GM21723 (cell line): Measurements from ENCODE around the gene GALT.

Experiments used
- ATAC-seq: cut with Tn5 transposase; IDR thresholded peaks from one replicate; pipeline ENCODE4 v1.9.1; 2021; ENCODE audit warnings: mild to moderate bottlenecking, moderate library complexity; ENCODE audit not compliant: unreplicated experiment

GALT gene

GRCh38 chr9:34675869-34676268, 29.4 kb downstream of the GALT start:
- ATAC-seq = no peak

- no peak for ATAC-seq
Measured at GRCh38 chr9:34684145-34684544, 37.7 kb downstream of the GALT start.

- ATAC-seq = no peak
Measured at GRCh38 chr9:34684816-34685215, 38.3 kb downstream of the GALT start.

- ATAC-seq = no peak
Measured at GRCh38 chr9:34685591-34685990, 39.1 kb downstream of the GALT start.

GRCh38 chr9:34686231-34686630, 39.8 kb downstream of the GALT start:
- ATAC-seq = no peak

- no peak for ATAC-seq
Measured at GRCh38 chr9:34686732-34687131, 40.3 kb downstream of the GALT start.

- ATAC-seq = no peak
Measured at GRCh38 chr9:34687276-34688030, 41.0 kb downstream of the GALT start.

- no peak for ATAC-seq
Measured at GRCh38 chr9:34688329-34689115, 42.0 kb downstream of the GALT start.

- ATAC-seq = no peak
Measured at GRCh38 chr9:34689116-34689470, 42.6 kb downstream of the GALT start.

GRCh38 chr9:34689512-34689911, 43.0 kb downstream of the GALT start:
- ATAC-seq = no peak

- no peak for ATAC-seq
Measured at GRCh38 chr9:34690983-34691935, 44.8 kb downstream of the GALT start, which contains the start of gene CCL19. Gene CCL19, minus strand, starts transcription at chr9:34691276. Its CDS starts 137 bp downstream, at chr9:34691139.

GRCh38 chr9:34691936-34692315, 45.5 kb downstream of the GALT start:
- no peak for ATAC-seq

GRCh38 chr9:34693560-34693959, 47.1 kb downstream of the GALT start:
- ATAC-seq = no peak

- ATAC-seq = no peak
Measured at GRCh38 chr9:34694811-34695210, 48.3 kb downstream of the GALT start.
